ENCODE results near the gene PIP5K1C. TPM values are rescaled to one million over a fixed set of nuclear protein-coding genes. Genes with fewer than 3 reads are reported as not detected.

The PIP5K1C gene
- total RNA-seq, 1 experiment from 2014 or later: 13.3 TPM

DNA sequence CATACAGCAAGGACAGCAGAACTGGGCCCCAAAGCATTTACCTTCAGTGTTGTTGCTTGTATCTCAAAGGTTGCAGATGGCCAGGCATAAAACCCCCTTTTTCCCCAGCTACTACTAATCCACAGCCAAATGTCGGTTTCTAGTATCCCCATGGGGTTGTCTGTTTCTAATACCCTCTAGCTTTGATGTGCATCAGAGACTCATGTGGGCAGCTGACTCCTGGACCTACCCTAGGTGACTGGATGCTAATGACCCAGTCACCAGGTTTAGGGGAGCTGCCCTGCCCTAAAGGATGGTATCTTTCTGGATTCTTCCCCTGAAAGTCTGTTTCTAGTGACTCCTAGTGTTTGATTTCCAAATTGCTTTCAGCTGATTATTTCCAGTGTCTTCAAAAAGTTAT lies 31.8 kb upstream of the PIP5K1C start:
- Mint-ChIP-seq H3K36me3 (ENCODE audit: insufficient read depth, unreplicated experiment) (no peaks in the 10 kb centered on the region), H3K4me1 (ENCODE audit: insufficient read depth, unreplicated experiment) (peaks cover 6% of the 10 kb centered on the region), H3K9me3 (ENCODE audit: unreplicated experiment) (no peaks in the 10 kb centered on the region), H3K27ac (ENCODE audit: low read depth, unreplicated experiment) (no peak overlapping the region), H3K27me3 (ENCODE audit: insufficient read depth, unreplicated experiment) (peaks cover 2% of the 10 kb centered on the region), H3K4me3 (ENCODE audit: unreplicated experiment) (no peak overlapping the region)
- TF ChIP-seq, protein P1, sequence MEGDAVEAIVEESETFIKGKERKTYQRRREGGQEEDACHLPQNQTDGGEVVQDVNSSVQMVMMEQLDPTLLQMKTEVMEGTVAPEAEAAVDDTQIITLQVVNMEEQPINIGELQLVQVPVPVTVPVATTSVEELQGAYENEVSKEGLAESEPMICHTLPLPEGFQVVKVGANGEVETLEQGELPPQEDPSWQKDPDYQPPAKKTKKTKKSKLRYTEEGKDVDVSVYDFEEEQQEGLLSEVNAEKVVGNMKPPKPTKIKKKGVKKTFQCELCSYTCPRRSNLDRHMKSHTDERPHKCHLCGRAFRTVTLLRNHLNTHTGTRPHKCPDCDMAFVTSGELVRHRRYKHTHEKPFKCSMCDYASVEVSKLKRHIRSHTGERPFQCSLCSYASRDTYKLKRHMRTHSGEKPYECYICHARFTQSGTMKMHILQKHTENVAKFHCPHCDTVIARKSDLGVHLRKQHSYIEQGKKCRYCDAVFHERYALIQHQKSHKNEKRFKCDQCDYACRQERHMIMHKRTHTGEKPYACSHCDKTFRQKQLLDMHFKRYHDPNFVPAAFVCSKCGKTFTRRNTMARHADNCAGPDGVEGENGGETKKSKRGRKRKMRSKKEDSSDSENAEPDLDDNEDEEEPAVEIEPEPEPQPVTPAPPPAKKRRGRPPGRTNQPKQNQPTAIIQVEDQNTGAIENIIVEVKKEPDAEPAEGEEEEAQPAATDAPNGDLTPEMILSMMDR (IDR thresholded peaks at IDR 0.05; ENCODE audit: unreplicated experiment): no peak
- no TSS peak for BruUV-seq (replicated peaks)
- no peak for DNase-seq (ENCODE audit: unreplicated experiment)
- POLR2A ChIA-PET: interaction anchor here (0.7 kb wide), 1 partner anchor 9 kb away, joined by 3 read pairs; no protein-coding TSS in a partner anchor
- intact Hi-C loops (cut with micrococcal nuclease): no loop called here
- CTCF ChIA-PET: interaction anchor here (1.0 kb wide), 1 partner anchor 21 kb away, joined by 4 read pairs; no protein-coding TSS in a partner anchor

DNA sequence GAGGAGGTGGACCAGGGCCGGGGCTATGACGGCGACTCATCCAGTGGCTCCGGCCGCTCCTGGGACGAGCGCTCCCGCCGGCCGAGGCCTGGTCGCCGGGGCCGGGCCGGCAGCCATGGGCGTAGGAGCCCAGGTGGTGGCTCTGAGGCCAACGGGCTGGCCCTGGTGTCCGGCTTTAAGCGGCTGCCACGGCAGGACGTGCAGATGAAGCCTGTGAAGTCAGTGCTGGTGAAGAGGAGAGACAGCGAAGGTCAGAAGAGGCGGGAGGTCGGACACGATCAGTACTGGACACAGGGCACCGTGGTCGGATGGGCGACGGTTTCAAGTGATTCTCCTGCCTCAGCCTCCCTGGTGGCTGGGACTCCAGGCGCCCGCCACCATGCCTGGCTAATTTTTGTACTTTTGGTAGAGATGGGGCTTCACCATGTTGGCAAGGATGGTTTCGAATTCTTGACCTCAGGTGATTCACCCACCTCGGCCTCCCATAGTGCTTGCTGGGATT lies 30.2 kb upstream of the PIP5K1C start:
- ChIA-PET CTCF (no interaction called here), POLR2A (no interaction called here)
- no TSS peak for BruUV-seq (replicated peaks)
- no peaks in the 10 kb centered on the region for H3K27me3 Mint-ChIP-seq (ENCODE audit: insufficient read depth, unreplicated experiment)
- intact Hi-C loops (cut with micrococcal nuclease): no loop called here
- TF ChIP-seq, protein P1 (IDR thresholded peaks at IDR 0.05; ENCODE audit: unreplicated experiment): no peak
- H3K4me3 Mint-ChIP-seq (ENCODE audit: unreplicated experiment): no peak overlapping the region
- no peak for DNase-seq (ENCODE audit: unreplicated experiment)
- H3K4me1 Mint-ChIP-seq (ENCODE audit: insufficient read depth, unreplicated experiment): peaks cover 6% of the 10 kb centered on the region
- H3K9me3 Mint-ChIP-seq (ENCODE audit: unreplicated experiment): no peaks in the 10 kb centered on the region
- H3K27ac Mint-ChIP-seq (ENCODE audit: low read depth, unreplicated experiment): no peak overlapping the region
- no peaks in the 10 kb centered on the region for H3K36me3 Mint-ChIP-seq (ENCODE audit: insufficient read depth, unreplicated experiment)

DNA sequence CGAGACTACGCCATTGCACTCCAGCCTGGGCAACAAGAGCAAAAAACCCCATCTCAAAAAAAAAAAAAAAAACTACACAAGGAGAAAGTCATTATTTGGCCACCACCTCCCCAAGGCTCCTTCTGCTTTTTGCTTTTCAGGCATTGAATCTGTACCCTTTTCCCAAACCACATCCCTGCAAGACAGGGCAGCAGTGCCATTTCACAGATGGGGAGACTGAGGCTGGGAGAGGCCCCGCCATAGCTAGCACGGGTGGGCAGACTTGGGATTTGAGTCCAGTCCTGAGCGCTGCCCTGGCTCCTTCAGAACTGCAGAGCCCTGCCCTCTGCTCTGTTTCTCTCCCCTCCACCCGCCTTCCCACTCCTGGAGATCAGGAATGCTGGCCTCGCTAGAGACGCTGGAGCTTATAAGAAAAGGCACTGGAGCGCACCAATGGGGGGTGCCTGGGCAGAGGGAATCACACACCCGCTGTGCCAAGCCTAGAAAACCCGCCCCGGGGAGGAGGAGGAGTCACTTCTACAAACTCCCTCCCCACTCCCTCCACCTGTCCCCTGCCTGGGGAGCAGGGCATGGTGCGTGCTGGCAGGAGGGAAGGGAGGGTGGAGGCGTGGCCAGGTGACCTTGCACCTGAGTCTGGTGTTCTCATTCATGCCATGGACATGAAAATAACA lies 25.5 kb upstream of the PIP5K1C start:
- no TSS peak for BruUV-seq (replicated peaks)

DNA sequence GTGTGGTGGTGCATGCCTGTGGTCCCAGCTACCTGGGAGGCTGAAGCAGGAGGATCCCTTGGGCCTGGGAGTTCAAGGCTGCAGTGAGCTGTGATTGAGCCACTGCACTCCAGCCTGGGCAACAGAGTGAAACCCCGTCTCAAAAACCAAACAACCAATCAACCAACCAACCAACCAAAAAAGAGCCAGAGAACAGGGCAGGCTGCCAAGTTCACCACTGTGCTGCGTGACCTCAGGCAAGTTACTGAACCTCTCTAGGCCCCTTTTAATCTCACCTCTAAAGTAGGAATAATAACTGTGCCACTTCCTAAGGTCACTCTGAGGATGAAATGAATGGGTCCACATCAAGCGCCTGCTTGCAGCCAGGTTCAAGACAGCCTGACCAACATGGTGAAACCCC lies 24.9 kb upstream of the PIP5K1C start:
- TF ChIP-seq, protein P1 (IDR thresholded peaks at IDR 0.05; ENCODE audit: unreplicated experiment): no peak
- CTCF ChIA-PET: interaction anchor here (0.6 to 0.7 kb wide), 3 partner anchors 37 to 764 kb away, joined by 3 to 4 read pairs (median 4); no protein-coding TSS in a partner anchor
- Mint-ChIP-seq H3K9me3 (ENCODE audit: unreplicated experiment) (no peaks in the 10 kb centered on the region), H3K4me1 (ENCODE audit: insufficient read depth, unreplicated experiment) (peaks cover 6% of the 10 kb centered on the region), H3K27ac (ENCODE audit: low read depth, unreplicated experiment) (no peak overlapping the region), H3K36me3 (ENCODE audit: insufficient read depth, unreplicated experiment) (no peaks in the 10 kb centered on the region), H3K4me3 (ENCODE audit: unreplicated experiment) (no peak overlapping the region), H3K27me3 (ENCODE audit: insufficient read depth, unreplicated experiment) (peaks cover 11% of the 10 kb centered on the region)
- POLR2A ChIA-PET: interaction anchor here (0.6 kb wide), 1 partner anchor 30 kb away, joined by 3 read pairs; no protein-coding TSS in a partner anchor
- DNase-seq (ENCODE audit: unreplicated experiment): no peak
- intact Hi-C loops (cut with micrococcal nuclease): no loop called here
- no TSS peak for BruUV-seq (replicated peaks)

More for the DNA sequence above, 25.5 kb upstream of the PIP5K1C start:
- CTCF ChIA-PET: interaction anchor here (0.7 kb wide), 1 partner anchor 83 kb away, joined by 3 read pairs; no protein-coding TSS in a partner anchor
- H3K36me3 Mint-ChIP-seq (ENCODE audit: insufficient read depth, unreplicated experiment): no peaks in the 10 kb centered on the region
- peaks cover 11% of the 10 kb centered on the region for H3K27me3 Mint-ChIP-seq (ENCODE audit: insufficient read depth, unreplicated experiment)
- H3K9me3 Mint-ChIP-seq (ENCODE audit: unreplicated experiment): no peaks in the 10 kb centered on the region
- no peak overlapping the region for H3K4me3 Mint-ChIP-seq (ENCODE audit: unreplicated experiment)
- POLR2A ChIA-PET: interaction anchor here (0.6 kb wide), 1 partner anchor 30 kb away, joined by 3 read pairs; no protein-coding TSS in a partner anchor
- H3K27ac Mint-ChIP-seq (ENCODE audit: low read depth, unreplicated experiment): no peak overlapping the region
- TF ChIP-seq, protein P1 (IDR thresholded peaks at IDR 0.05; ENCODE audit: unreplicated experiment): no peak
- intact Hi-C loops (cut with micrococcal nuclease): no loop called here
- peaks cover 8% of the 10 kb centered on the region for H3K4me1 Mint-ChIP-seq (ENCODE audit: insufficient read depth, unreplicated experiment)
- peak; percentile 42 for DNase-seq (ENCODE audit: unreplicated experiment)

All from MCF 10A (cell line).